Adipocyte (in vitro differentiated cells): ENCODE data around the gene FUZ.
A peak's percentile ranks its signal among the peaks of the same experiment; 100 is the strongest.

Source experiments
- DNase-seq: peaks from one replicate; pipeline ENCODE4 v3.0.0-alpha.2; 2015; ENCODE audit warnings: low read depth
- H3K27me3 ChIP-seq: replicated peaks from 2 replicates; pipeline ENCODE4 v1.7.0; 2013; ENCODE audit warnings: mild to moderate bottlenecking, low read length, moderate library complexity; ENCODE audit not compliant: control insufficient read depth, insufficient read depth
- H3K36me3 ChIP-seq: 2 replicates; pipeline ENCODE4 v1.7.0; 2013; ENCODE audit warnings: low read length, mild to moderate bottlenecking, moderate library complexity; ENCODE audit not compliant: control insufficient read depth, insufficient read depth, severe bottlenecking
- H3K4me1 ChIP-seq: 2 replicates; pipeline ENCODE4 v1.7.0; 2013; ENCODE audit warnings: mild to moderate bottlenecking, low read length, moderate library complexity; ENCODE audit not compliant: control insufficient read depth, insufficient read depth
- H3K4me3 ChIP-seq: 2 replicates; pipeline ENCODE4 v1.7.0; 2013; ENCODE audit warnings: mild to moderate bottlenecking, low read length, moderate library complexity
- H3K9ac ChIP-seq: 2 replicates; pipeline ENCODE4 v1.7.0; 2013; ENCODE audit warnings: mild to moderate bottlenecking, low read length, moderate library complexity
- H3K9me3 ChIP-seq: 2 replicates; pipeline ENCODE4 v1.7.0; 2013; ENCODE audit warnings: mild to moderate bottlenecking, low read length, moderate library complexity; ENCODE audit not compliant: control insufficient read depth

The FUZ gene

DNA sequence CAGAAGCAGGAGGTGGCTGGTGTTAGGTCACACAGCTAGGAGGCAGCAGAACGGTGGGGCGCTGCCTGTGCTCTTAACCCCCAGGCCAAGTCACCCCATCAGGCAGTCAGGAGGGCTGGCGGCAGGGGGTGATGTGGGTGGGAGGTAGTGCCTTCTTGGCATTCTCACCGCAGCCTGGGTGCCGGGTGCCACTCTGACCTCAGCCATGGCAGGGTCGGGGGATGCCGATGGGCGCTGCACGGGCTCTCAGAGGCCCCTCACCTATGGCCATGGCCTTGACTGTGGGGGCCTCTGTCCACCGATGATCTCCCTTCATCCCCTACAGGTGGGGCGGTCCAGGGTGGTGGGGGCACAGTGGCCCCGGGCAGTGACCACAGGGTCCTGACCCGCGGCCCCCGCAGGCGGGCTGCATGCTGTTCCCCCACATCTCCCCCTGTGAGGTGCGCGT is 43.5 kb upstream of the FUZ start:
- Histone ChIP-seq H3K4me3 (no peak overlapping the region), H3K36me3 (peaks cover 55% of the 10 kb centered on the region), H3K9ac (no peak overlapping the region), H3K27me3 (no peaks in the 10 kb centered on the region), H3K4me1 (peaks cover 18% of the 10 kb centered on the region), H3K9me3 (no peaks in the 10 kb centered on the region)
- DNase-seq: no peak

GRCh38 chr19:49855676-49856573 is 42.8 kb upstream of the FUZ start:
- Histone ChIP-seq H3K27me3 (no peaks in the 10 kb centered on the region), H3K9me3 (no peaks in the 10 kb centered on the region), H3K4me3 (no peak overlapping the region), H3K9ac (no peak overlapping the region), H3K4me1 (peaks cover 18% of the 10 kb centered on the region), H3K36me3 (peaks cover 51% of the 10 kb centered on the region)
- DNase-seq: no peak

- H3K4me1 ChIP-seq: peaks cover 19% of the 10 kb centered on the region
- peaks cover 45% of the 10 kb centered on the region for H3K36me3 ChIP-seq
- no peaks in the 10 kb centered on the region for H3K9me3 ChIP-seq
- no peaks in the 10 kb centered on the region for H3K27me3 ChIP-seq
- DNase-seq: no peak
- H3K4me3 ChIP-seq: no peak overlapping the region
- no peak overlapping the region for H3K9ac ChIP-seq
Measured at GRCh38 chr19:49855277-49855675, 42.2 kb upstream of the FUZ start.

GRCh38 chr19:49854378-49855263 is 41.5 kb upstream of the FUZ start:
- Histone ChIP-seq H3K4me3 (no peak overlapping the region), H3K9ac (no peak overlapping the region), H3K9me3 (no peaks in the 10 kb centered on the region), H3K4me1 (peaks cover 24% of the 10 kb centered on the region), H3K27me3 (no peaks in the 10 kb centered on the region), H3K36me3 (peaks cover 40% of the 10 kb centered on the region)
- no peak for DNase-seq

GRCh38 chr19:49853852-49854377 is 40.8 kb upstream of the FUZ start:
- DNase-seq: no peak
- Histone ChIP-seq H3K36me3 (peaks cover 39% of the 10 kb centered on the region), H3K27me3 (no peaks in the 10 kb centered on the region), H3K4me1 (peaks cover 21% of the 10 kb centered on the region), H3K9me3 (no peaks in the 10 kb centered on the region), H3K9ac (no peak overlapping the region), H3K4me3 (no peak overlapping the region)

DNA sequence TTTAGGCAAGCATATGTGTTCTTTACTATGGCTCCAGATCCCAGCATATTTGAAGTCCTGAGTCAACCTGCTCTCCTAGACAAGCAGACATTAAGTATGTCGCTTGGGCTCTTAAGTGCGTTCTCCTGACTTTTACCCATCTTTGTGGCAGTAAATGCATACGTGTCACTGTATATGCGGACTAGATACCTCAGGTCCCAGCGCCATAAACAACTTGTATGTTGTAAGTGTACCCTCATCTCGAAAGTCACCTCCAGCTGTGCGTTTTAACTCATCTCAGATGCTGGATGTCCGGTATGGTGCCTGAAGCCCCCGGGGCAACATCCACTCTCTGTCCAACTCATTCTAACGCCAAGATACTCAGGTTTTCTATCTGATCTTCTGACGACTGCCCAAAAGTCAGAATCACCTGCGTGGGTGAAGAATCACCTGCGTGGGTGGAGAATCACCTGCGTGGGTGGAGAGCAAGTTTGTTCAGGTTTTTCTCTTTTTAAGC is 39.6 kb upstream of the FUZ start:
- peaks cover 31% of the 10 kb centered on the region for H3K36me3 ChIP-seq
- peaks cover 28% of the 10 kb centered on the region for H3K4me1 ChIP-seq
- DNase-seq: no peak
- H3K9ac ChIP-seq: peak overlapping the region; percentile 68
- H3K9me3 ChIP-seq: no peaks in the 10 kb centered on the region
- no peaks in the 10 kb centered on the region for H3K27me3 ChIP-seq
- H3K4me3 ChIP-seq: peak overlapping the region; percentile 95

GRCh38 chr19:49851456-49852259 is 38.6 kb upstream of the FUZ start:
- no peaks in the 10 kb centered on the region for H3K9me3 ChIP-seq
- peak overlapping the region; percentile 95 for H3K4me3 ChIP-seq
- peaks cover 28% of the 10 kb centered on the region for H3K4me1 ChIP-seq
- peaks cover 22% of the 10 kb centered on the region for H3K36me3 ChIP-seq
- DNase-seq: peak; percentile 57
- peak overlapping the region; percentile 100 for H3K9ac ChIP-seq
- no peaks in the 10 kb centered on the region for H3K27me3 ChIP-seq

GRCh38 chr19:49850487-49851342 is 37.6 kb upstream of the FUZ start, which contains the start of gene PTOV1:
Gene PTOV1, plus strand, starts transcription at chr19:49851159.
- peak; percentile 97 for DNase-seq
- Histone ChIP-seq H3K36me3 (peaks cover 14% of the 10 kb centered on the region), H3K27me3 (no peaks in the 10 kb centered on the region), H3K9me3 (no peaks in the 10 kb centered on the region), H3K9ac (peak within 1 kb of the TSS; percentile 100), H3K4me1 (peaks cover 28% of the 10 kb centered on the region), H3K4me3 (peak within 1 kb of the TSS; percentile 95)

- Histone ChIP-seq H3K9ac (peak overlapping the region; percentile 100), H3K9me3 (no peaks in the 10 kb centered on the region), H3K4me1 (peaks cover 28% of the 10 kb centered on the region), H3K36me3 (peaks cover 9% of the 10 kb centered on the region), H3K27me3 (no peaks in the 10 kb centered on the region), H3K4me3 (peak overlapping the region; percentile 95)
- no peak for DNase-seq
Measured at GRCh38 chr19:49850221-49850486, 37.1 kb upstream of the FUZ start.
